Measurements from ENCODE around the gene ASIC4. TPM values are rescaled to one million over a fixed set of nuclear protein-coding genes. Genes with fewer than 3 reads are reported as not detected.
A peak's percentile ranks its signal among the peaks of the same experiment; 100 is the strongest.

Gene ASIC4
- total and polyA plus RNA-seq, 9 of the 15 experiments (the other 6 are each of a cell fraction or from before 2014, with no cell fraction given): 0.07 to 19.2 (median 4.8) TPM

DNA sequence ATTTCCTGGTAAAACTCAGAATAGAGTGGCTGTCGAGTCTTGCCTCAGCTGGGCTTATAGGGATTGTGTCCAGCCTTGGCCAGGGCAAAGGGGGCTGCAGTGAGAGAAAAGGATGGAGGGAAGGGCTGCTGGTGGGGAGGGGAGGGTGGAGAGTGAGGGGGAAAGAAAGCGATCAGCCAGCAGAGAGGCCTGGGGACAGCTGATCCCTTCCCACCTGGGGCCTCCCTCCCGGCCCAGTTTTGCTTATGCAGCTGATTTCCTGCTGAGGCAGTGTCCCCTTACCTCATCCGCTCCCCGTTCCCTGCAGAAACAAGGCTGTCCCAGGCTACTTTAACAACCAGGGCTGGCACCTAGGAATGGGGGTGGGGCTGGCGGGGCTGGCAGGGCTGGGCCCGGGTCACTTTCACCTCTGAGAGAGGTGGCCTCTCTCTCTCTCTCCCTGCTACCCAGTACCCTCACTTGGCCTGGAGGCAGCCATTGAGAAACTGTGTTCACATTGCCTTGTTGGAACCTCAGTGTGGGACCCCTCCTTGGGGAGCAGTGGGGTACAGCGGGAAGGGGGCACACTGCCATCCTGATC is 27.8 kb upstream of the ASIC4 start (continued):
- TF ChIP-seq, protein P1, sequence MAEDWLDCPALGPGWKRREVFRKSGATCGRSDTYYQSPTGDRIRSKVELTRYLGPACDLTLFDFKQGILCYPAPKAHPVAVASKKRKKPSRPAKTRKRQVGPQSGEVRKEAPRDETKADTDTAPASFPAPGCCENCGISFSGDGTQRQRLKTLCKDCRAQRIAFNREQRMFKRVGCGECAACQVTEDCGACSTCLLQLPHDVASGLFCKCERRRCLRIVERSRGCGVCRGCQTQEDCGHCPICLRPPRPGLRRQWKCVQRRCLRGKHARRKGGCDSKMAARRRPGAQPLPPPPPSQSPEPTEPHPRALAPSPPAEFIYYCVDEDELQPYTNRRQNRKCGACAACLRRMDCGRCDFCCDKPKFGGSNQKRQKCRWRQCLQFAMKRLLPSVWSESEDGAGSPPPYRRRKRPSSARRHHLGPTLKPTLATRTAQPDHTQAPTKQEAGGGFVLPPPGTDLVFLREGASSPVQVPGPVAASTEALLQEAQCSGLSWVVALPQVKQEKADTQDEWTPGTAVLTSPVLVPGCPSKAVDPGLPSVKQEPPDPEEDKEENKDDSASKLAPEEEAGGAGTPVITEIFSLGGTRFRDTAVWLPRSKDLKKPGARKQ (CRISPR knock-in tag; IDR thresholded peaks at IDR 0.05): no peak
- TF ChIP-seq, protein P2, sequence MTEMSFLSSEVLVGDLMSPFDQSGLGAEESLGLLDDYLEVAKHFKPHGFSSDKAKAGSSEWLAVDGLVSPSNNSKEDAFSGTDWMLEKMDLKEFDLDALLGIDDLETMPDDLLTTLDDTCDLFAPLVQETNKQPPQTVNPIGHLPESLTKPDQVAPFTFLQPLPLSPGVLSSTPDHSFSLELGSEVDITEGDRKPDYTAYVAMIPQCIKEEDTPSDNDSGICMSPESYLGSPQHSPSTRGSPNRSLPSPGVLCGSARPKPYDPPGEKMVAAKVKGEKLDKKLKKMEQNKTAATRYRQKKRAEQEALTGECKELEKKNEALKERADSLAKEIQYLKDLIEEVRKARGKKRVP (CRISPR knock-in tag; IDR thresholded peaks at IDR 0.05): no peak
- TF ChIP-seq, protein P3, sequence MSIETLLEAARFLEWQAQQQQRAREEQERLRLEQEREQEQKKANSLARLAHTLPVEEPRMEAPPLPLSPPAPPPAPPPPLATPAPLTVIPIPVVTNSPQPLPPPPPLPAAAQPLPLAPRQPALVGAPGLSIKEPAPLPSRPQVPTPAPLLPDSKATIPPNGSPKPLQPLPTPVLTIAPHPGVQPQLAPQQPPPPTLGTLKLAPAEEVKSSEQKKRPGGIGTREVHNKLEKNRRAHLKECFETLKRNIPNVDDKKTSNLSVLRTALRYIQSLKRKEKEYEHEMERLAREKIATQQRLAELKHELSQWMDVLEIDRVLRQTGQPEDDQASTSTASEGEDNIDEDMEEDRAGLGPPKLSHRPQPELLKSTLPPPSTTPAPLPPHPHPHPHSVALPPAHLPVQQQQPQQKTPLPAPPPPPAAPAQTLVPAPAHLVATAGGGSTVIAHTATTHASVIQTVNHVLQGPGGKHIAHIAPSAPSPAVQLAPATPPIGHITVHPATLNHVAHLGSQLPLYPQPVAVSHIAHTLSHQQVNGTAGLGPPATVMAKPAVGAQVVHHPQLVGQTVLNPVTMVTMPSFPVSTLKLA (conservative IDR thresholded peaks at IDR 0.05): no peak
- TF ChIP-seq SMAD2 (IDR thresholded peaks at IDR 0.05; ENCODE audit: low read depth, low read length) (no peak), ZNF316 (IDR thresholded peaks at IDR 0.05) (peak; percentile 39; the same call in 1 of the 2 replicates)

Measured in K562 (cell line).